GM19239 (cell line): Measurements from ENCODE around the gene CD3E.
"Not testable (repeated sequence)": the region's sequence is repeated elsewhere in the genome, so short reads cannot be mapped to it uniquely, and the experiment has no call there.

Experiments used
- DNase-seq: peaks from one replicate; pipeline ENCODE4 v3.0.0; 2011; ENCODE audit warnings: low spot score; ENCODE audit not compliant: insufficient read length
- FAIRE-seq: peaks from 2 replicates; lab custom pipeline; 2011; peaks lifted over from hg19 to GRCh38; lab: Jason Lieb, UNC

Gene CD3E

DNA sequence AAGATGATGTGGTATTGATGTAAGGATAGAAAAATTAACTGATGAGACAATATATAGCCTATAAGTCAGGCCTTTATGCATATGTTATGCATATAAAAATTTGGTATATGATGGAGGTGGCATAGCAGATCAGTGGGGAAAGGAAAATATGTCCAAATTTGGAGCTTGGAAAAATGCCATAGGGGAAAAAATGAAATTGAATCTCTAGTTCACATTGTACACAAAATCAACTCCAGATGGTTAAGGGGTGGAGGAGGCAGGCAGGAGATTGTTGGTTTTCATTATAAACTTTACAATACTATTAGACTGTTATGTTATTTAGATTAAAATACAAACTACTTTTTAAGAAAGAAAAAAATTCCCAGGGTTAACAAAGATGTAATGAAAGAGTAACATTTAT is 15.1 kb upstream of the CD3E start:
- DNase-seq = no peak
- FAIRE-seq = no peak

DNA sequence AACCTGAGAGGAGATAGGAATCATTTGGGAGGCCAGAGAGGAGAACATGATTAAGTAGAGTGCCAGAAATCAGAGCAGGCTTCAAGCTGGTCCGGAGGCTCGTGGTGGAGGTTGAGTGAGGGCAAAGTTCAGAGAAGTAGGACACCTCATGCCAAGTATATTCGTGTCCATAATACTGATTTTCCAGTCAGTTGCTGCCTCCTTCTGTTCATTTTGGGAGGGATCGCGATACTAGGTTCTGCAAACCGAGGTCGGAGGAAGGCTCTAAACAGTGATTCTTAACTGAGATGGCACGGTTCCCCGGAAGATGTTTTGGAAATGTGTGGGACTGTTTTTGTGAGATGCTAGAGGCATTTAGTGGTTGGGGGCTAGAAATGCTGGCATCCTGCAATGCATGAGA is 13.6 kb upstream of the CD3E start:
- FAIRE-seq (peak; percentile 47), DNase-seq (no peak)

DNA sequence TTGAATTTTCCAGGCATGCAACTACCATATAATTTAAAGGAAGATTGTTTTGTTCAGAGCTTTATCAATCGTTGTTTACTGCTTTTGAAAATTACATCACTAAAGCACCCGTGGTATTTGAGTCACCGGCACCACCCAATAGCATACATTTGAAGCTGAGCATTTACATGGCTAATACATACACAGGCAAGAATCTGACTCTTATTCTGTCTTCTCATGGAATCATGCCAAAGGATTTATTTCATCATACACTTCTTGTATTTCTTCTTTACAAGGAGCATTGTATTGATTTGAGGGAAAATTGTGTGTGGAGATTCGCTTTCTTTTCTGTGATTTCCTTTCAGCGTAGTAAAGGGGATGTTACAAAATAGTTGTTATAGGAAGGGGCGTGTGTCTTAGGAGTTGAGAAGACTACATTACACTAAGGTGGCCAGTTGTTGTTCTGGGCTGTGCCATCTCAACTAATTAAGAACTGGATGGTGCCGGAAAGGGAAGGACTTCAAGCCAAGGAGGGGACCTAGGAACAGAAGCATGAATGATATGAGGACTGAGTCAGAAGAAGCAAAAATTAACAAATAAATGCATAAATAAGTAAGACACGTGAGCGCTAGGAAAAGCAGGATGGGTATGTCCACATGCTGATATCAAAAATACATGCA is 12.9 kb upstream of the CD3E start:
- FAIRE-seq (no peak), DNase-seq (no peak)

DNA sequence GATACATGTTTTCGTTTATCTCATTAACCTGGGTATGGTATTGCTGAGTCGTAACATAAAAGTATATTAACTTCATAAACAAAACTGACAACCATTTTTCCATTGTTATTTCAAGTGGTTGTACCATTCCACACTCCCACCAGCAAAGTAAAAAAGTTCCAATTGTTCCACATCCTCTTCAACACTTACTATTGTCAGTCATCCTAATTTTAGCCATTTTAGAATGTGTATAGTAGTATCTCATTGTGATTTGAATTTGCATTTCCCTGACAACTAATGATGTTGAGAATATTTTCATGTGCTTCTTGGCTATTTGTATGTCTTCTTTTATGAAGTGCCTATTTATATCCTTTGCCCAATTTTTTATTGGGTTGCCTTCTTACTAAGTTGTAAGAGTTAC is 10.5 kb upstream of the CD3E start:
- FAIRE-seq = no peak
- no peak for DNase-seq

DNA sequence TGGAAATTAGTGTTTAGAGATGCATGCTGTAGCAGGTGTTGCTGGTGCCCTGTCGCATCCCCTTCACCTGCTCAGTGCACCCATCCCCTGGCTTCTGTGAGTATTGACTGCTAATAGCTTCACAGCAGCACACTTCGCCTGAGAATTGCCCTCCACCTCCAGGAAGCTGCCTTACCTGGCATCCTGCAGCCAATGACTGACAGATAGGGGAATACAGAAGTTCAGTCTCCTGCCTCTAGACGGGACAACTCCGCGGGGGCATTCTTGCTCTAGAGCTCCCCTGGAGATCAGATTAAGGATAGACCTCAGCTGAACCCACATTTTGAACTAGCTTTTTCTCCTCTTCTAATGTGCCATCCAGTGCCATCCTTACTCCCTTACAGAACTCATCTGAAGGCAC is 9.3 kb upstream of the CD3E start:
- FAIRE-seq = no peak

DNA sequence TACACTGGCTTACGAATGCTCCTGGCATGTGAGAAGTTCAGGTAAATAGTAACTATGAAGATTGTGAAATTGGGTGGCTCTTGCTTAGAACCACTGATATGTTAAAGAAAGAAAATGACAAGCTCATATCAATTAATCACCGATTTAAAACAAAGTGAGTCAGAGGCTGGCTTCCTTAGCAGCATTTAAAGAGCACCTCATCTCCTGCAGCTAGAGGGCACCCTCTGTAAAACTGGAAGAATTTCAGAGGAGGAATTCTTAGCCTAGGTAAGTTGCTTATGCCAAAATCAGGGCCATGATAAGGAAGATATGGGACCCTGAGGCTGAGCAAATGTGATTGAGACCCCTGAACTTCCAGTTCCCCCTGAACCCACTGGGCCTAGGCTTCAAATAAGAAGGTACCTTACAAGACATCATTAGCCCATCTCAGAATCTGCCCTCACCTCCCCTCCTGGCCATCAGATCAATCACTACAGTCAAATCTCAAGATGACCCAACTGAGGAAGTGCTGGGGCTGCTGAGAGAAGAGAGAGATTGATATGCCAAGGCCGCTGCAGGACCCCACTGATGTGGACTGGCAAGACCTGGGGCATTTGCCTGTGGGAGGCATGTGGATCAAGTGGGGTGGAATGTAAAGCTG is 8.6 kb upstream of the CD3E start:
- DNase-seq (no peak), FAIRE-seq (peak; percentile 59)

More for the DNA sequence above, 9.3 kb upstream of the CD3E start:
- DNase-seq = no peak

DNA sequence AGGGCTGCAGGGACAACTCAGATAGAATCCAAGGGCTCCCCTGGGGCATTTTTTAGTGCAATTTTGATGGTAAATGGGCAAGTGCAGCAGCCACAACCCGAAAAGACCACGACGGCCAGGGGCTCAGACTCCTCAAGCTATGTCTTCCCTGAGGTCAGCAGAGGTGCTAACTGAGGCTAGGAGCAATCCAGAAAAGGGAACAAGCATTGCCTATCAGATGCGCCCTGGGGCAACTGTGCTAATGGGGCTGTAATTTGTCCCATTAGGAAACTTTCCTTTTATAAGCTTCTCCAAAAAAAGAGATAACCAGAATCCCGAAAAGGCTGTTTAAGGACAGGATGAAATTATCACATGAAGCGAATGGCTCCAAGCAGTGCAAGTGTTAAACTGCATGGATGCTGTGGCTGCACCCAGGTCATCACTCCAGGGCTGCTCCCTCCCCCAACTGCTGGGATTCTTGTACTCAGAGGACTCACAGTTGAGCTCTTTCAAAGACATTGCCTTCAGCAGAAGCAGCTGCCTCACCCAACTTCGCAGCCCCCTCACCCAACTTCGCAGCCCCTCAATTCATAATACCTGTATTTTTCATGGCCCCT is 2.8 kb upstream of the CD3E start:
- no peak for FAIRE-seq

DNA sequence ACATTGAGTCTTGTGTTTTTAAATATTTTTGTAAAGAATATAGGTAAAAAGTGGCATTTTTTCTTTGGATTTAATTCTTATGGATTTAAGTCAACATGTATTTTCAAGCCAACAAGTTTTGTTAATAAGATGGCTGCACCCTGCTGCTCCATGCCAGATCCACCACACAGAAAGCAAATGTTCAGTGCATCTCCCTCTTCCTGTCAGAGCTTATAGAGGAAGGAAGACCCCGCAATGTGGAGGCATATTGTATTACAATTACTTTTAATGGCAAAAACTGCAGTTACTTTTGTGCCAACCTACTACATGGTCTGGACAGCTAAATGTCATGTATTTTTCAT is 333 bp upstream of the CD3E start:
- DNase-seq (no peak), FAIRE-seq (no peak)

More for the DNA sequence above, 2.8 kb upstream of the CD3E start:
- no peak for DNase-seq

DNA sequence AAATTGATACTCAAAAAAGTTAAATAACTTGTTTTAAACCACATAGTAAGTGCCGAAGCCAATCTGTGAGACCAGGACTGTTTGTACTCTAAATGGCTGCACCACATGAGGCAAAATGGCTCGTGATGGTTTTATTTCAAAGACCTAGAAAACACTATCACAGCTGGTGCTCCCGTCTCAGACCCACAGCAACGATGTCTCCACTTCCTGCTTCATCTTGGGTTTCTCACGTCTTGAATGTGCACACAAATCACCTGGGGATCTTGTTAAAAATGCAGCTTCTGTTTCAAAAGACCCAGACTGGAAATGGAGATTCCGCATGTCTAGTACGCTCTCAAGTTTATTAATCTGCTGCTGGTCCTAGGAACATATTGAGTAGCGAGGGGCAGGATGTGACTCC is 1.2 kb downstream of the CD3E start:
- FAIRE-seq = peak; percentile 52
- no peak for DNase-seq

DNA sequence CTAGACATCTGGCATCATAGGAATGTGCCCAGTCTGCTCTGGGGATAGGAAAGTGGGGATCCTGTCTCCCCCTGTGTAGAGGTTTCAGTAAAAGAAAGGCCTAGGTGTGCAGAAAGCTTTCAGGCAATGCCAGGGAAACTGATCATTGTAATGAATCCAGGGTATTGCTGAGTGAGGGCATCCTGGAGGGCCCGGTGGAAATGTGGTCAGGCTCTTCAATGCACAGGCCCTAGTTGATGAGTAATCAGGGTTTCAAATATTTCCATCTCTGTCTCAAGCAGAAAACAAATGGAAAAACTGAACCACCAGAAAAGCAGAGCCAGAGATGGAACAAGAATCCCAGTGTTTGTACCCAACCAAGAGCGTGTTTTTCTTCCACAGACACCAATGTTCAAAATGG is 2.0 kb downstream of the CD3E start:
- no peak for DNase-seq
- FAIRE-seq = no peak

DNA sequence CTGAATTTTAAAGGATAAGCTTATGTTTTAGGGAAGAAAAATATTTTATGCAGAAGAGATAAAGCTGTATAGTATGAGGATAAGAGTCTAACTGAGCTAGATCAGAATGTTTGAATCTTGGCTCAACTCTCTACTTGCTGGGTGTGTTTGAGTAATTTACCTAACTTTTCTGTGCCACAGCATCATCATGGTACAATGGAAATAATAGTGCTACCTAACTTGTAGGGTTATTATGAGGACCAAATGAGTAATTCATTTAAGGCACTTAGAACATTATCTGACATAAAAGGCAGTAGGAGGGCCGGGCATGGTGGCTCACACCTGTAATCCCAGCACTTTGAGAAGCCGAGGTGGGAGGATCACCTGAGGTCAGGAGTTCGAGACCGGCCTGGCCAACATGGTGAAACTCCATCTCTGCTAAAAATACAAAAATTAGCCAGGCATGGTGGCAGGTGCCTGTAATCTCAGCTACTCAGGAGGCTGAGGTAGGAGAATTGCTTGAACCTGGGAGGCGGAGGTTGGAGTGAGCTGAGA is 4.5 kb downstream of the CD3E start:
- FAIRE-seq, DNase-seq: not testable (repeated sequence)

DNA sequence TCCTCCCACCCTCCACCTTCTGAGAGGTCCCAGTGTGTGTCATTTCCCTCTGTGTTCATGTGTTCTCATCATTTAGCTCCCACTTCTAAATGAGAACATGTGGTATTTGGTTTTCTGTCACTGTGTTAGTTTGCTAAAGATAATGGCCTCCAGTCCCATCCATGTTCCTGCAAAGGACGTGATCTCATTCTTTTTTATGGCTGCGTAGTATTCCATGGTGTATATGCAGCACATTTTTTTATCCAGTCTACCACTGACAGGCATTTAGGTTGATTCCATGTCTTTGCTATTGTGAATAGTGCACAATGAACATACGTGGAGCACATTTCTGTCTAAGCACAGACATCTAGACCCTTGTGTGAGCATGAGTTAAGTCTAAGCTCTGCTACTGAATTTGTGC is 5.7 kb downstream of the CD3E start:
- FAIRE-seq = no peak
- no peak for DNase-seq

DNA sequence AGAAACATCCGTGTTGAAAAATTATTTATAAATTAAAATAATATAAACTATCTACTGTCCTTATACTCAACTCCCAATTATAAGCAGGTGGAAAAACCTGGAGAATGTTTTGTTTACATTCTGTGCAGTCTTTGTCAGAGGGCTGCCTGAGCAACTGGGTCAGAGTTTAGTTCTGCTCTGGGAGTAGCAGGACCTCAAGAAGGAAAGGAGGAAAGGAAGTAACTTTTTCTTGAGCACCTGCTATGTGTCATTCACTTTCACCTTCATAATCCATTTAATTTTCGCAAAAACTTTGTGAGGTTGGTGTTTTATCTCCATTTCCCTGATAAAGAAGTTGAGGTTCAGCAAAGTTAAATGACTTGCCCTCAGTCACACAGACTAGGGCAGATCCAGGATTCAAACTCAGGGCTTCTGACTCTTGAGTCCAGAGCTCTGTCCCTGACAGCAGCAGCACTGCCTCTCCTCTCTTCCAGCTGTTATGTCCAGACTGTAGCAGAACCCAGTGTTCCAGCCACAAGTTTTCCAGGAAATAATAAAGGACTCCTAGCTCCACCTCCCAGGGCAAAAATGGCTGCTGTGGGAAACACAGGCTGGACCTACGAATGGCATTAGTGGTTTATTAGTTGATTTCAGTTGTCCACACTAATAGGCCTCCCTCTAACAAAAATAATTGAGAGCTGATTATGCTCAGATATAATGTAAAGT is 6.4 kb downstream of the CD3E start:
- FAIRE-seq = no peak
- DNase-seq = no peak

DNA sequence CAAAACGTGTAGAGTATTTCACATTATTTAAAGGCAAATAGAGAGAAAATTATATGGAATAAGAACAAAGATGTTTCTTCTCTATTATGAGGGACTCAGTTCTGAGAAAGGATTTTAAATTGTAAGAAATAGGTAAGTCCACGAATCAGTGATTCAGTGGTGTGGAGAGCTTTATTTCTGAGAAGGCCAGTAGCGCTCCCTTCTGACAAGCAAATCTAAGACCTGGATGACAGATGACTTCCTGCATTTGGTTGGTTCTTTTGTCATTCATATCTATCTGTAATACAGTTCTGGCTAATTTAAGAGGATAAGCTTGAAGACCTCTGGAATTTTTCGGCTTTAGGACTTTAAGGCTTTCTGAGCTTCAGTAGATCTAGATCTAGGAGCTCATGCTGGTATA is 7.0 kb downstream of the CD3E start:
- DNase-seq (no peak), FAIRE-seq (no peak)

DNA sequence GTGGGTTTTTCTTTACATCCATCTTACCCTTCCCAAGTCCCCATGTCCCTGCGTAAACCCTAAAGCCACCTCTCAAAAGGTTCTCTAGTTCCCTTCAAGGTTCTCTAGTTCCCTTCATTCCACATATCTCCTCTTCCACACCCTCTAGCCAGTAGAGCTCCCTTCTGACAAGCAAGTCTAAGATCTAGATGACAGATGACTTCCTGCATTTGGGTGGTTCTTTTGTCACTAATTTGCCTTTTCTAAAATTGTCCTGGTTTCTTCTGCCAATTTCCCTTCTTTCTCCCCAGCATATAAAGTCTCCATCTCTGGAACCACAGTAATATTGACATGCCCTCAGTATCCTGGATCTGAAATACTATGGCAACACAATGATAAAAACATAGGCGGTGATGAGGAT is 7.8 kb downstream of the CD3E start:
- FAIRE-seq = no peak
- DNase-seq = no peak

DNA sequence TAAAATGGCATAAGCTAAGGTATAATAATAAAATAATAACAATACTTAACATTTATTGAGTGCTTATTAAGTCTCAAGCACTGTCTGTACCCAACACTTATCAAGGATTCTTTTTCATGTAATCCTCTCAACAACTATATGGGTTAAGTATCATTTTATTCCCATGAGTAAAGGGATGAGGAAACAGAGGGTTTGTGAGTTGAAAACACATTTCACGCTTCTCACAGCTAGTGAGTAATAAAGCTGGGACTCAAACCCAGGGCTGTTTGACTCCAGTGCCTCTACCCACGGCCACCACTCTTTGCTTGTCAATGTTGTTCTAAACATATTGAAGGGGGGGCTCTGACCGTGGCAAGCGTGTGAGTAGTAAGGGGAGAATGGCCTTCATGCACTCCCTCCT is 8.7 kb downstream of the CD3E start:
- FAIRE-seq (no peak), DNase-seq (no peak)

DNA sequence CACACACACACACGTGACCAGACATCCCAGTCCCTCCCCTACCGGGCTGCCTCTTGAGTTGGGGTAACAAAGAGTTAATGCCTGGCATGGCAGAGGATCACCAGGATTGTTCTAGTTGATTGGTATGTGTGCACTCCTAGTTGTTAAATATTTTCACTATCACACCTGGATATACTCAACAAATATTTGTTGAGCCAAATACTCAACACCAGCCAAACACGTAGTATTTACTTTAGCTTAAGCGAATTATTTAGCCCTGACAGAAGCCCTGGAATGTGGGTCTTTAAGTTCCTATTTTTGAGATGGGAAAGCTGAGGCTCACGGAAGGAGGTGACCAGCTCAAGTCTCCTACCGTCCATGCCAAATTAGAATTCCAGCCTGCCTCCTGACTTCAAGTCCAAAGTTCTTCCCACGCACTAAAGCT is 10.5 kb downstream of the CD3E start:
- DNase-seq (no peak), FAIRE-seq (peak; percentile 11)

DNA sequence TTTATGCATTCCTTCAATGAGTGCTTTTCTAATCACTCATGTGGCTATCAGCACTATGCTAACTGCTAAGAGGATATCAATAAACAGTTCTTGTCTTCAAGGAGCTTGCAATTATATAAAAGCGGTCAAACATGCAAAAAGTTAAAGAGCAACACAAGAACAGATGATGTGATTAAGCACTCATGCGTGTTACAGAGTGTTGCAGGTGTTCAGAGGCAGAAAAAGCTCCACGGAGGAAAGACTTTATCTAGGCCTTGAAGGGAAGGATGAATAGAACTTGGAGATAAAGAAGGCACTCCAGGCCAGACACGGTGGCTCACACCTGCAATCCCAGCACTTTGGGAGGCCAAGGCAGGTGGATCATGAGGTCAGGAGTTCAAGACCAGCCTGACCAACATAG is 13.6 kb downstream of the CD3E start:
- no peak for FAIRE-seq
- no peak for DNase-seq

DNA sequence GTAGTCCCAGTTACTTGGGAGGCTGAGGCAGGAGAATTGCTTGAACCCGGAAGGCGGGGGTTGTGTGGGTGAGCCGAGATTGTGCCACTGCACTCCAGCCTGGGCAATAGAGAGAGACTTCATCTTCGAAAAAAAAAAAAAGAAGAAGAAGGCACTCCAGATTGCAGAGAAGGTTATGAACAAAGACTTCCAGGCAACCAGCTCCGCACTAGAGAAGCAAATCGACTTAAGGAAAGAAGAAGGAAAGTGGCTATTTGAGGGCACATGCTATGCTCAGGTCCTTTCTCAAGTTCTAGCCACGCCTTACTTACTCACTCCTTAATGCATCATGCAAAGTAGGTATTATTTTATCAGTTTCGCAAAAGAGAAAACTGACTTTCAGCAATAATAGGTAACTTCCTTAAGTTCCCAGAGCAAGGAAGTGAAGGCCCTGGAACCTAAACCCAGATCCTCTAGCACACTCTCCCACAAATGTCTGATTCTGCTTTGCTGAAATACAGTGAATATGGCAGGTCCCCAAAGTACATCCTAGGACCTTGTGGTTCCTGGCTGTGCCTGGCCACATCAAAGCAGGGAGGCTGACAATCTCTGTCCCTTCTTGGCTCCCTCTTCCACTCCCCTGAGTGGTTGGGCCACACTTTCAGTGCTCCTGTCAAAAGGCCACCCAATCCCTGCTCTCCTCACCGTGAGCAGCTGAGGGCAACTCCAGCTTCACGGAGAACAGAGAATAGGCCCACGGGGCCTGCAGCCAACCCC is 14.2 kb downstream of the CD3E start:
- no peak for DNase-seq

DNA sequence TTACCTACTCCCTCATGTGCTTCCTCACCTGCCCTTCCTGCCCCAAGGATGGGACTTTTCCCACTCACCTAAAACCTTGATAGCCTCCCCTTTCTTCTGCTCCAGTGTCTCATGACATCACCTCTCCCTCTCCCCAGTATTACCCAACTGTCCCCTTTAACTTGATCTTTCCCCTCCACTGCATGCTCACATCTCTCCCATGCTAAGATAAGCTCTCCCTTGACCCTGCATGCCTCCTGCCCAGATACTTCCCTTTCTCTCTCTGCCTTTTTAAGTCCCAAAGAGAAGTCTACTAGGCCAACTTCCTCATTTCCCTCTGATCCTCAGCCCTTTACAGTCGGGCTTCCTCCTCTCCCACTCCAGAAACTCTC is 14.8 kb downstream of the CD3E start:
- DNase-seq (no peak), FAIRE-seq (no peak)

More for the DNA sequence above, 14.2 kb downstream of the CD3E start:
- FAIRE-seq = no peak
